Fibroblast of skin of scalp (primary cell): Measurements from ENCODE around the gene SAMHD1. TPM values are rescaled to one million over a fixed set of nuclear protein-coding genes. Genes with fewer than 3 reads are reported as not detected.
"Not testable (repeated sequence)": the region's sequence is repeated elsewhere in the genome, so short reads cannot be mapped to it uniquely, and the experiment has no call there.

Source experiments
- DNase-seq: peaks from one replicate; pipeline ENCODE4 v3.0.0-alpha.2; 2013
- polyA plus RNA-seq, 2 experiments: library from polyadenylated mRNA; unstranded; fragments of 120-200 nt; gene quantifications; one replicate each; pipeline ENCODE4 v1.2.1, GENCODE V29; 2013; ENCODE audit not compliant: insufficient read length in 2 of 2

Gene SAMHD1
- 11.5 TPM for polyA plus RNA-seq (2013, experiment 1 of 2; ENCODE audit: insufficient read length)
- 12.6 TPM for polyA plus RNA-seq (2013, experiment 2 of 2; ENCODE audit: insufficient read length)

DNA sequence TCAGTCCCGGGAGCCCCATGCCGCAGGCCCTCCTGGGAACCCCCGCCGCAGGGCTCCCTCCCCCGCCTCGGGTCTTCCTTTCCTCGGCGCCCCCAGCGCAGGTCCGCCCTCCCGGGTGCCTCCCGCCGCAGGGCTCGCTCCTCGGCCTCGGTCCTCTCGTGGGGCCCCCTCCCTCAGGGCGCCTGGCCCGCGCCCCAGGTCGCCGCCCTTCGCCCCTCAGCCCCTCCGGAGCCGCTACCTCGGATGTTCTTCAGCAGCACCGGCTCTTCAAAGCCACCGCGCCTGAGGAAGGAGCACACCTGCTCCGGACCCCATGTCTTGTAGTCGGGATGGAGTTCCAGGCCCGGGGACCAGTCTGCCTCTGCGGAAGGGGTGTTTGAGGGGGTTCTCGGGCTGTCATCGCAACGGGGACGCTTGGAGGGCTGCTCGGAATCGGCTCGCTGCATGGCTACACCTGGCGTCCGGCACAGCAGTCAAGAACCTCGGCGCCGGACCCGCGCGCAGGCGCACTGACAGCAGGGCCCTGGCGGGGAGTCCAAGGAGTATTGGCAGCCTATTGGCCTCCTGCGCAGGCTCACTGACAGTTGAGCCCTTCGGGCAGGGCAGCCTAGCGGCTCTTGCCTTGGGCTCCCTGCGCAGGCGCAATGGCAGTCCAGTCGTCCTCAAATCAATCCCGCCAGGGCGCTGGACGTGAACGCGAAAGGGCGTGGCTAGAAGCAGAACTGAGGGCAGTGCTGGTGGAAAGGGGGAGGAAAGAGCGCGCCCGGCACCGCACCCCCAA lies at the start of gene SAMHD1:
SAMHD1 (minus strand) TSS at position 511 of the 781 bp plus-strand sequence; CDS start at position 446, 65 bp downstream.
- DNase-seq: peak; percentile 98

DNA sequence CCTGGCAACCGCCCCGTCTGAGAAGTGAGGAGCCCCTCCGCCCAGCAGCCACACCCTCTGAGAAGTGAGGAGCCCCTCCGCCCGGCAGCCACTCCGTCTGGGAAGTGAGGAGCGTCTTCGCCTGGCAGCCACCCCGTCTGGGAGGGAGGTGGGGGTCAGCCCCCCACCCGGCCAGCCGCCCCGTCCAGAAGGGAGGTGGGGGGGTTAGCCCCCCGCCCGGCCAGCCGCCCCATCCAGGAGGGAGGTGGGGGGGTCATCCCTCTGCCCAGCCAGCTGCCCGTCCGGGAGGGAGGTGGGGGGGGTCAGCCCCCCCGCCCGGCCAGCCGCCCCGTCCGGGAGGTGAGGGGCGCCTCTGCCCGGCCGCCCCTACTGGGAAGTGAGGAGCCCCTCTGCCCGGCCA lies 48.7 kb upstream of the SAMHD1 start:
- not testable (repeated sequence) for DNase-seq

DNA sequence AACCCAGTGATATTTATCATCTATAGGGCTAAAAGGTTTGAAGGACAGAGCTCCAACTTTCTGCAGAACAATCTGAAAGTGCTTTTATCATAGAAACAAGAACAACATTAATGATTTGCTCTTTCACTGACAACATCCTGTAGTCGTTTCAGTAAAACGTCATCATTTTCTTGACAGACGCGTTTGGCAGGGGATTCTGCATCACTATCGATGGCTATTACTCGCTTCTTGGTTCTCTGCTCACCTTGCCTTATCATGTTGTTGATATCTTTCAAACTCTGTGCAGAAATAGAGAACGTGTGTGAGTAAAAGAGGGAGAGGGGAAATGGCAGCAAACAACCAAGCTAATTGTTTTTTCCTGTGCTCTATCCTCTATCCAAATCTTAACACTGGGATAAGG lies 47.1 kb upstream of the SAMHD1 start:
- no peak for DNase-seq

DNA sequence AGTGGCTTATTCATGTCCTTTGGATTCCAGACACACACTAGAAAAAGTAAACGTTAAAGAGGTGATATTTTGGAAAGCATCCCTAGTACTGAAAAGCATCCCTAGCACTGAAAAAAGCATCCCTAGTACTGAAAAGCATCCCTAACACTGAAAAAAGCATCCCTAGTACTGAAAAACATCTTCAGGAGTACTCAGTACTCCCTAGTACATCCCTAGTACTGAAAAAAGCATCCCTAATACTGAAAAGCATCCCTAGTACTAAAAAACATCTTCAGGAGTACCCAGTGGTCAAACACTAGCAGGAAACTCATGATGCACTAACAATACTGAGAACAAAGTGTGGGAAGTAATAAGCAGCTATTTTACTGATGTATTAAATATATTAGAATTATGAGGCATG lies 45.6 kb upstream of the SAMHD1 start:
- no peak for DNase-seq

DNA sequence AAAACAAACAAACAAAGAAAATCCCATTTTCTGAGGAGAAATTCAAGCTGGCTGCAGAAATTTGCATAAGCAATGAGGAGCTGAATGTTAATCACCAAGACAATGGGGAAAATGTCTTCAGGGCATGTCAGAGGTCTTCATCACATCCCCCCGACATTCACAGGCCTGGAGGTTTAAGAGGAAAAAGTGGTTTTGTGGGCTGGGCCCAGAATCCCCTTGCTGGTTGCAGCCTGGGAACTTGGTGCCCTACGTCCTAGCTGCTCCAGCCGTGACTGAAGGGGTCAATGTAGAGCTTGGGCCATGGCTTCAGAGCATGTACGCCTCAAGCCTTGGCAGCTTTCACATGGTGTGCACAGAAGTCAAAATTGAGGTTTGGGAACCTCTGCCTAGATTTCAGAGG lies 42.7 kb upstream of the SAMHD1 start:
- DNase-seq: not testable (repeated sequence)

DNA sequence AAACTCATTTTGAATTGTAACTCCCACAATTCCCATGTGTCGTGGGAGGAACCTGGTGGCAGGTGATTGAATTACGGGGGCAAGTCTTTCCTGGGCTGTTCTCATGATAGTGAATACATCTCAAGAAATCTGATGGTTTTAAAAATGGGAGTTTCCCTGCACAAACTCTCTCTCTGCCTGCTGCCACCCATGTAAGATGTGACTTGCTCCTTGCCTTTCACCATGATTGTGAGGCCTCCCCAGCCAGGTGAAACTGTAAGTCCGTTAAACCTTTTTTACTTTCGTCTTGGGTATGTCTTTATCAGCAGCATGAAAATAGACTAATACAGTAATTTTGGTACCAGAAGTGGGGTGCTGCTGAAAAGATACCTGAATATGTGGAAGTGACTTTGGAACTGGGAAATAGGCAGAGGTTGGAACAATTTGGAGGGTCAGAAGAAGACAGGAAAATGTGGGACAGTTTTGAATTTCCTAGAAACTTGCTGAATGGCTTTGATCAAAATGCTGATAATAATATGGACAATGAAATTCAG lies 41.4 kb upstream of the SAMHD1 start:
- DNase-seq: no peak

DNA sequence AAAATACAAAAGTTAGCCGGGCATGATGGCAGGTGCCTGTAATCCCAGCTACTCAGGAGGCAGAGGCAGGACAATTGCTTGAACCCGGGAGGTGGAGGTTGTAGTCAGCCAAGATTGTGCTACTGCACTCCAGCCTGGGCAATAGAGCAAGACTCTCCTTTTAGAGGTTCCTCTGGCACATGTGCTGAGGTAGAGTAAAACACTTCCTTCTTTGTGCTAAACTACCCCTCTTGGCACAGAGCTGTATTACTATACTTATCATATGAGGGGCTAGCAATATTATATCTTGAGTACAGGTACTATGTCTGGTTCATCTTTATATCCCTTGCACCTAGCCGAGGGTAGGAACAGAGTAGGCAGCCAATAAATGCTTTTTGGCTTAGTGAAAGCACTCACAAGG lies 40.2 kb upstream of the SAMHD1 start:
- no peak for DNase-seq

DNA sequence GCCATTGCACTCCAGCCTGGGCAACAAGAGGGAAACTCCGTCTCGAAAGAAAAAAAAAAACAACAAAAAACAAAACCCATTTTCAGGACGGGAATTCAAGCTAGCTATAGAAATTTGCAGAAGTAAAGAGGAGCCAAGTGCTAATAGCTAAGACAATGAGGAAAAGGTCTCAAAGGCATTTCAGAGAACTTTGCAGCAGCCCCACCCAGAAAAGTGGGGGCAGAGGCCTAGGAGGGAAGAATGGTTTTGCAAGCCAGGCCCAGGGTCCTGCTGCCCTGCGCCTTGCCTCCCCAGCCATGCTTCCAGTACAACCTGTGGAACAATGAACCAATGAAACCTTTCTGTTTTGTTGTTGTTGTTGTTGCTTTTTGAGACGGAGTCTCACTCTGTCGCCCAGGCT lies 38.3 kb upstream of the SAMHD1 start:
- no peak for DNase-seq

DNA sequence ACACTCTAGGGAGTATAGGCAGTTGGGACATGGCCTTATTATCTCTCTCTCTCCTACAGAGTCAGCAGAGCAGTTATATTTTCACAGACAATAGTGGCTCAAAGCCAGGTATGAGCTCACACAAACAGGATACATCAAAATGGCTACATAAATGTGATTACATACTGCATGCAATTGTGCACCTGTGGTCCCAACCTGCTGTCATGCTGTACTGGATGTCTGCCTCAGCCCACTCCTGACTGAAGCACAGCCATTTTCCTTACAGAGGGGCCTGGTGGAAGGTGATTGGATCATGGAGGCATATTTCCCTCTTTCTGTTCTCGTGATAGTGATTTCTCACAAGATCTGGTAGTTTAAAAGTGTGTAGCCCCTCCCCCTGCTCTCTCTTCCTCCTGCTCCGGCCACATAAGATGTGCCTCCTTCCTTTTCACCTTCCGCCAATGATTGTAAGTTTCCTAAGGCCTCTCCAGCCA lies 37.0 kb upstream of the SAMHD1 start:
- DNase-seq: peak; percentile 12

DNA sequence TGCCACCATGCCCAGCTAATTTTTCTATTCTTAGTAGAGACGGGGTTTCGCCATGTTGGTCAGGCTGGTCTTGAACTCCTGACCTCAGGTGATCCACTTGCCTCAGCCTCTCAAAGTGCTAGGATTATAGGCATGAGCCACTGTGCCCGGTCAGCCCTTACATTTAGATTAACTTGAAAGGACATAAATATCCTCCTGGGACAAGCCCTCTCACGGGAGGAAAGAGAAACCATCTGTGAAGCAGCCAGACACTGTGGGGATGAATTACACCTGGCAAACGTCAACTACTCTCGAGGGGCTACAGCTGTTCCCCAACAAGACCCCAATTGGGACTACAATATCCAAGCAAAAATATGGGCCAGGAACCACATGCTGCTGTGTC lies 32.7 kb upstream of the SAMHD1 start:
- DNase-seq: no peak

DNA sequence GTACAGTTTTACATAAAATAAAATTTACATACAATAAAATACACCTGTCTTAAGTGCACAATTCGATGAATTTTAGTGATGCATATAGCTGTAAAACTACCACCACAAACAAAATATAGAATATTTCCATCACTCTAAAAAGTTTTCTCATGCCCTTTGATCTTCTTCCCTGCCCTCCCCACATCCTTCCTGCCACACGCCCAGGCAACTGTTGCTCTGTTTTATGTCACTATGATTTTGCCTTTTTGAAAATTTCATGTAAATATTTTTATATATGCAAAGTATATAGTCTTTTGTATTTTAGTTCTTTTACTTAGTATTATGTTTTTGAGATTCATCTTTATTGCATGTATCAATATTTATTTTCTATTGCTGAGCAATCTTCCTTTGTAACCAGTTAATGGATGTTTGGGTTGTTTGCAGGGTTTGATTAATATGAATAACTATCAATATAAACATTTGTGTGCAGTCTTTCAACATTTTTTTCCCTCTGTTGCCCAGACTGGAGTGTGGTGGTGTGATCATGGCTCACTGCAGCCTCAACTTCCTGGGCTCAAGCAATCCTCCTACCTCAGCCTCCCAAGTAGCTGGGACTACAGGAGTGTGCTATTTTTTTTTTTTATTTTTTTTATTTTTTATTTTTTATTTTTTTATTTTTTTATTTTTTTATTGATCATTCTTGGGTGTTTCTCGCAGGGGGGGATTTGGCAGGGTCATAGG lies 23.8 kb upstream of the SAMHD1 start:
- no peak for DNase-seq

DNA sequence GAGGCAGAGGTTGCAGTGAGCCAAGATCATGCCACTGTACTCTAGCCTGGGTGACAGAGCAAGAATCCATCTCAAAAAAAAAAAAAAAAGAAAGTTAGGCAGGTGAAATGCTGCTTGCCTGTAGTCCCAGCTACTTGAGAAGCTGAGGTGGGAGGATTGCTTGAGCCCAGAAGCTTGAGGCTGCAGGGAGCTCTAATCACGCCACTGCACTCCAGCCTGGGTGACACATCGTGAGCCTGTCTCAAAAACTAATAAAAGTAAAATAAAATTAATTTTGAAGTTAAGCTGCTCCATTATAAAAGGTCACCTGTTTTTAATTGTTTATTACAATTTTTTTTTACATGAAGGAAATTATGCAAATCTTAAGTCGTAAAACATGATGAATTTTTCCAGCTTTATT lies 23.2 kb upstream of the SAMHD1 start:
- DNase-seq: no peak

DNA sequence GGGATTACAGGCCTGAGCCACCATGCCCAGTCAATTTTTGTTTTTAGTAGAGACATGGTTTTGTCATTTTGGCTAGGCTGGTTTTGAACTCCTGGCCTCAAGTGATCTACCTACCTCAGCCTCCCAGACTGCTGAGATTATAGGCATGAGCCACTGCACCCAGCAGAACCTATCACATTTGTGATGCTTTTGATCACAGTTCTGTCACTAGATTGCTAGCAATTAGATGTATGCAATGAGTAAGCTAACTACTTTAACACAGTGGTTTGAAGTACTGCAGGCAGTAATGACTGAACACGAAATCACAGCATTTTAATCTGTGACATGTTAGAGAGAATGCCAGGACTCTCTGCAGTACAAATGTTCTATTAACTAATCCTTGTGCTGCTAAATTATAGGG lies 19.6 kb upstream of the SAMHD1 start:
- no peak for DNase-seq

DNA sequence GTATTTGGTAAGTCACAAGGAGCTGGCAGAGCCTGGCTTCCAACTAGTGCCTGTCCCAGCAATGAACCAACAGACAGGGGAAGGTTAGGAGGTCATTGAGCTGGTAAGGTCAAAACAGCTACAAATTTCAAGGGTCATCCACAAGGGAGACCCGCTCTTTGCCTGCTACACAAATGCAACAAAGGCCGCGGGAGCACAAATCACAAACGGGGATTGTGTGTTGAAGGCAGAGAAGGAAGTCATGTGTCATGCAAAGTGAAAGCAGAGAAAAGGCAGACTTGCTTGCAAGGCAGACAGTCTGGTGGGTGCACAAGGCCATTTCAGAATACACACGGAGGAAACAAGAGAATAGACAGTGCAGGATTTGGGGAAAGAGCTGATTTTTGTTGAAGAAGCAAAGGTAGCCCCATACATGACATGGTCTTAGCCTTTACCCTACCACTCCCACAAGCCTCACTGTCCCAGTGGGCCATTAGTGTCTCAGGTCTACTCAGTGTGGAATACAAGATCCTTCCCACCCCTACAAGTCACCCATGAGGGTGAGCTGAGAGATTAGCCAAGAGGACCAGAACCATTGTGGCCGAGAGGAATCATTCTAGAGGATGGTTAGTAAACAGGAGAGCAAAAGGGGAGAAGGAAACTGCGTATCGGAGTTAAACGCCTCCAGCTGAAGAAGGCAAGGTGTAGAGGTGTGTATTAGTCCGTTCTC lies 18.1 kb upstream of the SAMHD1 start:
- DNase-seq: no peak

DNA sequence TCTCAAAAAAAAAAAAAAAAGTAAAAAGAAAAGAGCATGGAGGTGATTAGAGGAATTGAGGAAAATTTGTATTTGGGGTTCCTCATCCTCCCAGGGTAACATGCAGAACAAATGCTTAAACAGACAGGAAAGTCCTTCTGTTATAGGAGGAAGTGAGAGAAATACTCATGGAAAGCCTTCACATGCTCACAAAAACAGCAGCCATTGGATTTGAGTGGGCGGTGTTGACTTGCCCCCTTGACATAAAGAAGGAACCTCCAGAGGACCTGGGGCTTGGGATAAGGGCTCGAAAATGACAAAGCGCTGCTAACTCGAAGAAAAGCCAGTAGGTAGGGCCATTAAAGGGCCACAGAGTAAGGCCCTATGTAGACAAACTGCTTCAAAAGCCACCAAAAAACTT lies 17.5 kb upstream of the SAMHD1 start:
- DNase-seq: no peak

DNA sequence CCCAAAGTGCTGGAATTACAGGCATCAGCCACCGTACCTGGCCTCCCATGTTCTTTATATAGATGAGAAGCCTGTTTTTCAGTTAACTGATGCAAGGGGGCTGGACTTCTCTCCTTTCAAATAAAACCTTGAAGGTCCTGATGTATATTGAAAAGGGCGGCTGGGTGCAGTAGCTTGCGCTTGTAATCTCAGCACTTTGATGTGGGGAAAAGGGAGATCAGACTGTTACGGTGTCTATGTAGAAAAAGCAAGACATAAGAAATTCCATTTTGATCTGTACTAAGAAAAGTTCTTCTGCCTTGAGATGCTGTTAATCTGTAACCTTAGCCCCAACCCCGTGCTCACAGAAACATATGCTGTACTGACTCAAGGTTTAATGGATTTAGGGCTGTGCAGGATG lies 16.1 kb upstream of the SAMHD1 start:
- no peak for DNase-seq

DNA sequence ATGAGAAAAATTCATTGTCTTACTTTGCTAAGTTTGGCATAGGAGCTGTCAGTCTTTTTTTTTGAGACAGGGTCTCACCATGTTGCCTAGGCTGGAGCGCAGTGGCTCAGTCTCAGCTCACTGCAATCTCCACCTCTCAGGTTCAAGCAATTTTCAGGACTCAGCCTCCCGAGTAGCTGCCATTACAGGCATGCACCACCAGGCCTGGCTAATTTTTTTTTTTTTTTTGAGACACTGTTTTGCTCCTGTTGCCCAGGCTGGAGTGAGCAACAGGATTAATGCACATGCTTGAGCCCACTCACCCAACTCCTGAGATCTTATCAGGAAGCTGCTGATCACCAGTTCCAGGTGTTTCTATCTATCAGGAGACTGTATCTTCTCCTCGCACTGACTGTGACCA lies 15.5 kb upstream of the SAMHD1 start:
- not testable (repeated sequence) for DNase-seq

DNA sequence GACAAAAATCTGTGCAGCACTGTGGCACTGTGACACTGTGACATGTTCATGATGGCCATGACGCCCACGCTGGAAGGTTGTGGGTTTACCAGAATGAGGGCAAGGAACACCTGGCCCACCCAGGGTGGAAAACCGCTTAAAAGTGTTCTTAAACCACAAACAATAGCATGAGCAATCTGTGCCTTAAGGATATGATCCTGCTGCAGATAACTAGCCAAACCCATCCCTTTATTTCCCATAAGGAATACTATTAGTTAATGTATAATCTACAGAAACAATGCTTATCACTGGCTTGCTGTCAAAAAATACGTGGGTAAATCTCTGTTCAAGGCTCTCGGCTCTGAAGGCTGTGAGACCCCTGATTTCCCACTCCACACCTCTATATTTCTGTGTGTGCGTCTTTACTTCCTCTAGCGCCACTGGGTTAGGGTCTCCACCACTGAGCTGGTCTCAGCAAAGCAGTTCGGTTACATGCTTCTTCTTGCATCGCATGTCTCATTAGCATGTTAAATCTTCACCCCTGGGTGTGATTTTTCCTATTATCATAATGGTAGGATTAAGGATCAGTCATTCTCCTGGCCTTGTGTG lies 10.9 kb upstream of the SAMHD1 start:
- DNase-seq: not testable (repeated sequence)

DNA sequence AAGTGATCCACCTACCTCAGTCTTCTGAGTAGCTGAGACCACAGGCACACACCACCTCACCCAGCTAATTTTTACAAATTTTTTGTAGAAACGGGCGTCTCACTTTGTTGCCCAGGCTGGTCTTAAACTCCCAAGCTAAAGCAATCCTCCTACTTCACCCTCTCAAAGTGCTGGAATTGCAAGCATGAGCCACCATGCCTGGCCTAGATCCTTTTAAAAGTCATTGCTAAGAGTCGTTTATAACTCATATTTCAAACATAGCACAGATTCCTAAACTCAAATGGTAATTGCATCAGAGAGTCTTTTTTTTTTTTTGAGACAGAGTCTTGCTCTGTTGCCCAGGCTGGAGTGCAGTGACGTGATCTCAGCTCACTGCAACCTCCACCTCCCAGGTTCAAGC lies 7.7 kb upstream of the SAMHD1 start:
- DNase-seq: peak; percentile 15

DNA sequence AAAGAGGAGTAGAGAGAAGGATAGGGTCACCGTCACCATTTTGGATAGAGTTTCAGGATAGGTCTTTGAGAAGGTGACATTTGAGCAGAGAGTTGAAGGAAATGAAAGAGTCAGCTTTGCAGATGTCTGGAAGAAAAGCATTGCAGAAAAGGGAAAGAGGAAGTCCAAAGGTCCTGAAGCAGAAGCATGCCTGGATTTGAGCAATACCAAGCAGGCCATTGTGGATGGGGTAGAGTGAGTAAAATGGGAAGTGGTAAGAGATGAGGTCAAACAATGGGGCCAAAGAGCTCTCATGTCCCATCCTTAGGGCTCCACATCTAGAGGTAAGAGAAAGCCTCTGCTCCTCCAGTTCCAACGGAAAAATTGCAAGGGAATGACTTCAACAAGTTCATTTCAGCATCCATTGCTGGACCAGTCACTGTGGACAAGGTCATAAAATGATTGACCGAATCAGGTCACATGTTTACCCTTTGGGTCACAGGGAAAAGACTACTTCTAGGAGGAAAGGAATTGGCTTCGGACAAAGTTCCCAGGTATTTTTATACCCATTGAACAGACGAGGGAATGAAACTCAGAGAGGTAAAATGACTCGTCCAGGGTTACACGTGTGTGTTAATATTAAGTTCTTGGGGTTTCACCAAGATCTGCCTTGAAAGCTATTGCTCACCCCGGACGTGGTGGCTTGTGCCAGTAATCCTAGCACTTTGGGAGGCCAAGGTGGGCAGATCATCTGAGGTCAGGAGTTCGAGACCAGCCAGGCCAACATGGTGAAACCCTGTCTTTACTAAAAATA lies 6.6 kb upstream of the SAMHD1 start:
- no peak for DNase-seq

DNA sequence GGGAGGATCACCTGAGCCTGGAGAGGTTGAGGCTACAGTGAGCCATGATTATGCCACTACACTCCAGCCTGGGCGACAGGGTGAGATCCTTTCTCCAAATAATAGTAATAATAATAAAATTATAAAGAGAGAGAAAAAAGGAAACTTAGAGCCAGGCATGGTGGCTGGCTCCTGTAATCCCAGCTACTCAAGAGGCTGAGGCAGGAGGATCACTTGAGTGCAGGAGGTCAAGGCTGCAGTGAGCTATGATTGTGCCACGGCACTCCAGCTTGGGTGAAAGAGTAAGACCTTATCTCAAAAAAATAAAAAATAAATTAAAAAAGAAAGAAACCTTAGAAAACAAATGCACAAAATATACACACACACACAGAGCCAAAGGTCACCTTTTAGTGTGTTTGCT lies 5.2 kb upstream of the SAMHD1 start:
- DNase-seq: no peak

DNA sequence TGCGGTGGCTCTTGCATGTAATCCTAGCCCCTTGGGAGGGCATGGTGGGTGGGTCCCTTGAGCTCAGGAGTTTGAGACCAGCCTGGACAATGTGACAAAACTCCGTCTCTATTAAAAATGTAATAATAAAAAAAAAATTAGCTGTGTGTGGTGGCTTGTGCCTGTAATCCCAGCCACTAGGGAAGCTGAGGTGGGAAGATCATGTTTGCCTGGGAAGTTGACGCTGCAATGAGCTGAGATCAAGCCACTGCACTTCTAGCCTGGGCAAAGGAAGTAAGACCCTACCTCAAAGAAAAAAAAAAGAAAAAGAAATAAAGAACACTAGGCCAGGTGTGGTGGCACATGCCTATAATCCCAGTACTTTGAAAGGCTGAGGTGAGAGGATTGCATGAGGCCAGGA lies 4.5 kb upstream of the SAMHD1 start:
- no peak for DNase-seq
